AML-193 (cell line): ENCODE data around the gene LIN7A.

Experiments used
- DNase-seq, 2 experiments: peaks; one replicate each; lab custom pipeline; 2025; lab: John Stamatoyannopoulos, UW

LIN7A gene

DNA sequence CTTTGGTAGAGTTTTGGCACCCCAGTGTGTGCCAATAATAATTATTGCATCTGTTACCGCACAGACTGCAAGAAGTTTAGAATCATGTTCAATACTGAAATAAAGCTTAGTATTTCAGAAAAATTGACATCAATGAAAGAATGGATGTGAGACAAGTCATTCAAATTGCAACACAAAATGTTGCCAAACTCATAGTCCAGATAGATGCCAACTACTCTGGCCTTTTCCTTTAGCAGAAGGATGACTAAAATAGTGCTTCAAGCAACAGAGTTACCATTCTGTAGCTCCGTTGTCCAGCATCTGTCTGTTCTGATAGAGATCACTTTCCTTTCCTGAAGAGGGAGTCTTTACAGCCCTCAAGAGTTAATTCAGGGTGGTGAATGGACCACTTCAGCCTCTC, 77.5 kb downstream of the LIN7A start:
- peak in 1 of 2 experiments; percentile 5 for DNase-seq

DNA sequence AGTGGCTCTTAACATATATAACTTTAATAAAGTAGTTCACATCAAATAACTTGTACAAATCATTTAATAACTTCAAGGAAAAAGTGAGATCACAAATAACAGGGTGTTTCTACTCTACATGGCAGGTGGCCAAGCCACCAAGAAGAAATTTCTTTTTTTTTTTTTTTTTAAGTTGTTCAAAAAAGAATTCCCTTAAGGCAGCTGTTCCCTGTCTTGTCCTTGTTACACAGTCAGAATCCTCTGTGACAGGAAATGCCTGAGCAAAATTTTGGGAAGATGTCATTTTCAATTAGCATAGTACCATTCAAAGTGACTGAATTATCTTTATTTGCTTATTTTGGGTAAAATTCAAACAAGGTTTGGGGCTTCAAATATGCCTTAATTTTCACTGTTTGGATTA, 79.4 kb downstream of the LIN7A start:
- no peak for DNase-seq

DNA sequence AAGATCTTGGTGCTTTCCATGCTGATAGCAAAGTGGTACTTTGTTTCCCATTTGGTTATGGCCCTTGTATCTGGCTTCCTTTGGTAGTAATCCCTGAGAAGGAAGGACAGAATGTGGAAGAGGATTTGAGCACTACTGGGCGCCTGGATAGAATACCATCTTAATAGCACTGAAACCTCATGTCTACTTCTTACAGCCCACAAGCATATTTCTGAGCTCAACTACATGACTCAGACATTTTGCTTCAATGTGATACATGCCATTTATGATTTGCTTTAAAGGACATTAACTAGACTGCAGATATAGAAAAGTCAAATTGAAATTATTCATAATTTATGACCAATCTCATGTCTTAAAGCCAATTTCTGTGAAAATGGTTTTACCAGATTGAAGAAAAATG, 80.4 kb downstream of the LIN7A start:
- no peak for DNase-seq

DNA sequence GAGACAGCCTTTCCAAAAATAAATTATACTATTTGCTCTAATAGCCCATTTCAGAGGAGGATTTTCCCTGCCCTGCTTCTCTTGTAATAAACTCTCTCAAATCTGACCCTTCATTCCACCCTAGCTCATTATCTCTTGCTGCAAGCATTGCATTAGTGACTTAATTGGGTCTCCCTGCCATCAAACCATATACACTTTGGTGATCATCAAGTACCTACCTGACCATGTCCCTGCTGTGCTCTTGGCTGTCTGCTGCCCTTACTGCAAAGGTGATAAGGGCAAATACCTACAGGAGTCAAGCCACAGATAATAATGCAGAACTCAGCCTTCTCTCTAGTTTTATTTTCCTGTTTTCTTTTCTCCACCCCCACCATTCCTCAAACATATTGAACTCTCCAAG, 88.4 kb downstream of the LIN7A start:
- DNase-seq: no peak

DNA sequence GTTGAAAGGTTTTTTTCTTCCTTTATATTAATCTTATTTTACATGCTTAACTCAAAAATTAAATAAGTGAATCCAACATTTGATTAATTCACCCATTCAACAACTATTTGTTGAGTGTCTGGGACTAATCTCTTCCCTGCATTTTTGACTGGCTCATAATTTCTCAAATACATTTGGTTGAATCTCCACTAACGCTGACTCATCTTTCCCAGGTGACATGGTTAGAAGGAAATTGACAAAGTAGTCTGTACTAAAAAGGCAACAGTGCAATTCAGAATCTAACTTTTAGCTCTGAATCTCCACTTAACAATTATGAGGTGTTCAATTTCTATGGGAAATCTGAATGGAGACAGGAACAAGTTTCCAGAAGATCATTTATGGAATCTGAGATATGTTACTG, 88.9 kb downstream of the LIN7A start:
- DNase-seq: no peak

DNA sequence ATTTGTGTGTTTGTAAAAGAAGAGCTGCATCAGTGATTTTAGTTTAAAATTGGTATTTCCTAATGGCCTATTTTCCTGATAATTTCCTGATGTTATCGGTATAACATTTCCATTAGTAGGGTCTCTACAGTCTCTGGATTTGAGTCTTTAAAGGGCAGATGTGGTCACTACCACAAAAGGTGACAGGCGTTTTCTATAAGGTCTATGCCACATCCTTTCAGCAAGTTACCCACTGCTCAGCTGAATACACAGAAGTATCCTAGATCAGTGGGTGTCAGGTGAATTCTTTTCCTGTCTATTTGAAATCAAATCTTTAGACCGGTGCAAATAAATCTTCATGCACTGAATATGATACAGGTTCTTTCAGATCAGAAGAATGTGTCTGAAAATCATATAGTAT, 90.2 kb downstream of the LIN7A start:
- no peak for DNase-seq

DNA sequence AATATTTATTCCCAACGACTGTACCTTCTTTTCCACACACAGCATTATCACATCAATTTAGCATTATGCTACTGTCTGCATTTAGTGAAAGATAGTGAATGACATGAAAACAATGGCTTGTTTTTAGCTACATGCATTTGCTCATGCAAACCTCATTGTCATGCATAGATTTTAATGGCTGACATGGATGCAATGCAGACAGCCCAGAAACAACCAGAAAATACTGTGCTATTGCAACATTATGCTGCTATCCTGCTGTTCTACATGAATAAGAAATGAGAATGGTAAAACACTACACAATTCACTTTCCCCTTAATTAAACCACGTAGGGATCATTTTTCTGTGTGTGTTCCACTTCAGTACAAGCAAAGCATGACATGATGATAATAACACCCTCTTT, 90.8 kb downstream of the LIN7A start:
- DNase-seq: no peak

DNA sequence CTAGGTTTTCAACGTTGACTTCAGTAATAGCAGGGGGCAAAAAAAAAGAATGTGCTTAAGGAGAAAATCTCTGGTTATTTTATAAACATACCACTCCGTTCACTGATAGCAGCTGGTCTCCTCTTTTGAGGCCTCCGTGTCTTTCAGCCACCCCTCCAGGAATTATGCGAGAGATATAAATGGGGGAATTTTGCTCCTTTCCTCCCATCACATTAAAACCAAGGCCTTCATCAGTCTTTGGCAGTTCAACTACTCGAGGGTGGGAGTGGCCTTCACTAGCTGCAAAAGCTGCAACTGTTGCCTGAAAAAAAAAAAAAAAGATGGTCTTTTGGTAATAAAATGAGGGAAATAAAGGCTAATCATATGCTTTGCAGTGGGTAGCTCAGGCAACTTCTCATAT, 92.1 kb downstream of the LIN7A start:
- no peak for DNase-seq

DNA sequence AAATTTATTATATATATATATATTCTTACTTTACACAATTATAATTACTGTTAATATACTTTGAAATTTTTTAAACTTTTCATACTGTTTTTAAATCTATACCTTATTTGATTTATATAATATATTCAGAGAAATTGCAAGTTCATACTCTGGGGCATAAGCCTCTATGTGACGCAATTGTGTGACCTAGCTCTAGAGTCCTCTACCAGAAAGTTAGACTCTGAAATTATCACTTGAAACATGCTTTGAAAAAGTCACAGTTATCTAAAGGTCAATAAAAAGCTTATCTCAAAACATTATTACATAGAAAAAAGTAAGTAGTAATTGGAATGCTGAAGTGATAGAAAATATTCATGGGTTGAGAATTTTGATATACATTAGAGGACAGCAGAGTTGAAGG, 93.8 kb downstream of the LIN7A start:
- no peak for DNase-seq

DNA sequence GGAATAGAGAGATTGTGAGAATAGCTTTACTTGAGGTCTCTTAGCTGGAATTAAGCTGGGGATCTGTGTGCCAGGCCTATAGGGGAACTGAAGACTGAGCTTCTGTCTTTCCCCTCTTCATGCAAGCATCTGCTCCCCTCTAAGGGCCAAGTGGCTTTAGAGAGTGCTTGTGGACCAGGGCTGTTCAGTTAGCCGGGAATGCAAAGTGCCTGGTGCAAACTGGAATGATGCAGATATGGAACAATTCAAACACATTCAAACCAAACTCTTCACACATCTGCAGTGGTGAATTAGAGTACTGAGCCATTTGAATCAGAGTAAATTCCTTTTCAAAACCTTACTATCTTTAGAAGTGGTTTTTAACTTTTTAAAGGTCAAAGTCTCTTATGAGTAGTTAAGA, 99.0 kb downstream of the LIN7A start:
- no peak for DNase-seq

DNA sequence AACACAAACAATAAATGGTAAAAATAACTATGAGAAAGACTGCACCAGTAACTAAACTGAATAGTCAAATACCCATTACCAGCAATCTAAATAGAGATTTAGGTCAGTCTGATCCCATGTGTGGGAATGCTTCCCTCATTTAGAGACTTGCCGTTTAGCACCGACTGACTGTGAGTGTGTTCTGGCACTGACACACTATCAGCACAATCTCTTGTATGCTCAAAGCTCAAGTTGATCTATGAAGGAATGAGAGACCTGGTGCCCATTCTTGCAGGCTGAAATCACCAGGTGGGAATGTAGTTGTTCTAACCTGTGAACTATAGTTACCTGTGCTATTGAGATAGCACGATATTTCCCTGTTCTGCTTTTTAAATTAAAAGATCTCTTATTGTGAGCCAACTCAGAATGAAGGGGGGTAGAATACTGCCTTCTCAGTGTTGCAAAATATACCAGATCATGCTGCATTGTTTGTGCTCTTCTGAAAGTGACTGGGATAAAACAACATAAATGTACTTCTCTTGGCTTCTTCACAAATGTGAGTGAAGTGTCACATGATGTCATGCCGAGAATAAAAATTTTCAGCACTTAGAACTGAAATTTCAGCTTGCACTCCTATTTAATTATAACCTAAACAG, 99.6 kb downstream of the LIN7A start:
- no peak for DNase-seq

DNA sequence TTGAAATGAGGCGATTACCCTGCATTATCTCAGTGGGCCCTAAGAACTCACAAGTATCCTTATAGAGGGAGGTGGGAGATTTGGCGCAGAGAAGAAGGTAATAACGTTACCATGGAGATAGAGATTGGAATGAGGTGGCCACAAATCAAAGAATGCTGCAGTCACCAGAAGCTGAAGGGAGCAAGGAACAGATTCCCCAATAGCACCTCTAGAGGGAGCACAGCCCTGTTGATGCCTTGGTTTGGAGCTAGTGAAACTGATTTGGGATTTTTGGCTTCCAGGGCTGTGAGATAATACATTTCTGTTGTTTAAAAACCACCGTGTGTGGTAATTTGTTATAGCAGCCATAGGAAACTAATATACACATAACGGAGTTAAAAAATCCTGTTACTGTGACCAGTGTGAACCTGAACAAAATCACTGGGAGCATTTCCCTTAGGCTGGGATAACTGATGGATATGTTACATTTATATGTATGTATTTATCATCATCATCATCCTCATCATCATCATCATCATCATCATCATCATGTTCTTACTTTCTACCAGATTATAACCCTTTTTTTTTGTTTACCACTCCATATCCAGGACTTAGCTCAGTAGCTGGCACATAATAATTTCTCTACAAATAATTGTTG, 100.3 kb downstream of the LIN7A start:
- peak; percentile 36 to 41 for DNase-seq

DNA sequence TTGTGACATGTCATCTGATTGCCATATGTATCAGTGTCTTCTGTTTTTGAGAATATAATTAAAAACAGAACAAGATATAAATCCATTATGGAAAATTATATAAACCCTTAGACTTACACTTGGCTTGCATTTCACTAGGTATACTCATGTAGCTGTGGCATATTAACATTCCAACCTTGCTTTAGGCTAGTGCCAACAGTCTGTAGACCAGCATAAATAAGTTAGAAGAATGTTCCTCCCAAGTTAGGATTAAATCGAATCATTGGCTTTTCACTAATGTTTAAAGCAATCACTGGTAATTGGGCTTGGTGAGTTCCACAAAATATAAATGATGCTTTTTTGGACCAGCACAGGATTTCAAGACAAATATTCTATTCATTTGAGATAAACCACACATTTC, 103.0 kb downstream of the LIN7A start:
- no peak for DNase-seq

DNA sequence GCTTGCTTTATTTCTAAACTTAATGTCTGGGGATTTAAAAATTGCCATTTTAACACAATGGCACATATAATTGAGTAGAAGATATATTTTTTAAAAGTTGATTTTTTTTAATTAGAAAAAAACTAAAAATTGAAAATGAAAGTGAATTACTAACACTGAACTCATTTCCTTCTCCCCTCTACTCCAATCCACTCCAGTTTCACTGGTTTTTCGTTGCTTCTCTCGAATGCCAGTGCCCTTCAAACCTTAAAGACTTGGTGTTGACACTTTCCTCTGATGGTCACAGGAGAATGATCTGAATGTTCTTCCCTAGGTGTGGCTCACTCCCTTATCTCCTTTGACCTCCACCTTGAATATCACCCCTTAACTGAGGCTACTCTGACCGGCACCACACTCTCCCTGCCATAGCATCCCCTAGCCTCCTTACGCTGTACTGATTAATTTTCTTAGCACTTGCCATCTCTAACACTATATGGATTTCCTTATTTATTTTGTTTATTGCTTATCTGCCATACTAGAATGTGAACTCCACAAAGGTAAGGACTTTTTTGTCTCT, 107.1 kb downstream of the LIN7A start:
- DNase-seq: no peak

DNA sequence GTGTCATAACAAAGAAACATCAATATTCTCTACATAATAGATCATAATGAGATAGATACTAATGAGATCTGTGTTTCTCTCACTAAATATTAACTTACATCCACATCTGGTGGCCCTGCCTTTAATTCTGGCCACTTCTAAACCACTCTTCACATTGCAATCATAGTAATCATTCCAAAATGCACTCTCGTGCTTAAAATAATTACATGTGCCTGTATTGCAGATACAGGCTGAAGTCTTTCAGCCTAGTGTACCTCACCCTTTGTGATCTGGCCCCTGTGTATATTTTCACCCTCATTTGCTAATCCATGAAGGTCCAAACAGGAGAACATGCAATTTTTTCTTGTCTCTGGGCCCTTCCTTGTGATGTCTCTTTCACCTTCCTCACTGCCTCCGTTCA, 108.0 kb downstream of the LIN7A start:
- DNase-seq: no peak

DNA sequence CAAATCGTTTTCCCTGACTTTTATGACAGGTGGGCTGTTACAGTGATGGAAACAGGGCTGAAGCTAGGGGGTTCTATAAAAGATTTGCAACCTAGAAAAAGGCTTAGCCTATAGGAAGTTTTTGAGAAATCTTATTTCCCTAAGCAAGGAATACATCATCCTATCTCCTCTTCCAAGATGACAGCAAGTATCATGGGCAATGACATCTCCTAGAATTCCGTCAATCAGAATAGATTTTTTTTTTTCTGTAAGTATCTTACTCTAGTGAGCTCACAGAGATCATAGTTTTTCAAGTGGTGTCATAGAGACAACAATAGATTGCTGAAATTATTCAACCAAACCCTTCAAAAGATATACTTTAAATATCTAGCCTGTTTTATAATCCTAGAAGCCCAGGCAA, 112.2 kb downstream of the LIN7A start:
- no peak for DNase-seq

DNA sequence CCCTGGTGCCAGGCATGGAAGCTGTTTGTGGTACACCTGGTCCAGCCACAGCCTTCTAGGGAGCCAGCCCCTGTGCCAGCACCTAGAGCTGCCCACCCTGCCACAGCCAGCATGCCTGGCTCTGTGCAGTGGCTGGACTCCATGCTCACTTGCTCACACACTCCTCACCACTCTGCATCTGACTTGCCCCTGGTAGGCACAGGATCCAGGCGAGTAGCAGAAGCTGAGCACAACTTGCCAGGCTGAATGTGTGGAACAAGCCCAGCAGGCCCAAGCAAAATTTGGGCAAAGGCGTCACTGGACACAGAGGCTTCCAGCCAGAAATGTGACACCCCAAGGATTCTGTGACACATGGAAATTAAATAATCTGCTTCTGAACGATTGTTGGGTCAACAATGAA, 114.3 kb downstream of the LIN7A start:
- no peak for DNase-seq

DNA sequence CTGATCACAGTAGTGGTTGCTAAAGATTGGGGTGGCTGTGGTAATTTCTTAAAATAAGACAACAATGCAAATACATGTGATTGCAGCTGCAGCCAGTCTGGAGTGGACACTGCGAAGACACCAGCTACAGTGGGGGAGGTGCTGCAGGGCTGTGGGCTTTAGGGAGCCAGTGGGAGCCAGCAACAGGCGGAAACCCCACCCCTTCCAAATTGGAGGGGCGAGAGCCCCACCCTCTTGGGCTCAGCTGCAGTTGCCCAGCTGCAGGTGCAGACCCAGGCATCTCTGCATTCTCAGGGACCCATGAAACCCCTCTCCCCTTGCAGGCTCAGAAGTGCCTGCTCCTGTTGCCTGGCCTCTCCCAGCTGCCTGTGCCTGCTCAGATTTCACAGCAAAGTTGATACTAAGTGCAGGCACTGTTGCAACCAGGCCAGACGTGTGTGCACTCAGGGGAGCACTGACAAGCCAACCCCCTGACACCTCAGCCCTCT, 116.2 kb downstream of the LIN7A start:
- DNase-seq: no peak

DNA sequence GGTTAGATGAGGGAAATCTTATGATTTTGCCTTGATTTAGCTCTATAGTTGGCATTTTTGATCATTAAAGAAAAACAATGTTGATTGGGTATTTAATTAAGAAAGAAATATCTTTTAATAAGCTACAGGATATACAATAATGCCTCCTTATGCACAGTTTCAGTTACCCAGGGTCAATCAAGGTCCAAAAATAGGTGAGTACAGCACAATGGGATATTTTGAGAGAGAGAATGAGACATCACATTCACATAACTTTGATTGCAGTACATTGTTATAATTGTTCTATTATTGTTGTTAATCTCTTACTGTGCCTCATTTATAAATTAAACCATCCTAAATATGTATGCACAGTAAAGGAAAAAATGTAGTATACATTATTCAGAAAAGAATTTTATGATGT, 118.9 kb downstream of the LIN7A start:
- DNase-seq: no peak

DNA sequence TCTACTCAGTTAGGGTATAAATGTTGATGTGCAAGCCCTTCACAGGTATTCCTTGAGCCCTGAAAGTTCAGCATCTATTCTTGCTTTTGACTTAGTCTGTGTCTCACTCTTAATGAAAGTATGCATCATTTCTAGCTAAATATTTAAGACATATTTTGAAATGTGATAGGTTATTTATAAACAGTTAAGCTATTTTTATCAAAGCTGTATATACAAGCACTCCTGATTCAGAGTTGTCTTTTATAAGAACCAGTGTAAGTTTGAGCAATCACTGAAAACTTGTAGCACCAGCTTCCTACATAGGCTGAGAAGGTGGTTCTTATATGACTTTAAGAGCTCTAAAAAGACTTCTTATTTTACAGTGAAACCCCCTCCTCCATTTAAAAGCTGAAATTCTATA, 122.4 kb downstream of the LIN7A start:
- no peak for DNase-seq

DNA sequence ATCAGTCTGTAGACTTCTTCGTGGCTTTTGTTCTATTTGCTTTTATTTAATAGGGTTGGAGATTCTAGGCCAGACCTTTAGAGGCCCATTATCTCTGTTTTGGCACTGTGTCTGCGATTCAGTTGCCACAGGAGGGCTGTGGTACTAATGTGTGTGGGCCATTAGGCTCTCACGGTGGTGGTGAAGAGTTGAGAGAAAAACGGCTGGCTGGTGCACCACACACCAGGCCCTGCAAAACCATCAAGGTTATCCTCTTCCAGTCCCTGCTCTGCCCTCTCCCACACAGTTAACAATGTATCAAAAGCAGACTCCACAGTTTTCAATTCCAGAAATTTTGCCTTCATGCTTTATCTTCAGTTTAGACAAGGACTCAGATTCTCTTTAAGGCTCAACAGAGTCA, 123.3 kb downstream of the LIN7A start:
- no peak for DNase-seq

DNA sequence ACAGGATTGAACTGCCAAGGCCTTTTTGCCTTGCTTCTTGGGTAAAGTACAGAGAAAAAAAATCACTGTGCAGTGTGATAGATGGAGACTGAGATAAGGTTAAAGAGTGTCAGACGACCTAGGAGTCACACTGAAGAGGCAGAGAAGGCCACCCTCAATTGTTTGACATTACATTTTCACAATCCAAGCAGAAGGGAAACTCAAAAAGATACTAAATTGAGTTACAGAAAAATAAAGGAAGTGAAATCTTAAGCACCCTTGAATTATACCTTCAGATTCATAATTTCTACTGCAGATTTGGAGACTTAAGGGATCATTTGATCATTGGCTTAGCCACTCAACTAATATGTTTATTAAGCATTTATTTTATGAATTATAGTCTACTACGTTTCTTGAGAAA, 123.9 kb downstream of the LIN7A start:
- DNase-seq: no peak

DNA sequence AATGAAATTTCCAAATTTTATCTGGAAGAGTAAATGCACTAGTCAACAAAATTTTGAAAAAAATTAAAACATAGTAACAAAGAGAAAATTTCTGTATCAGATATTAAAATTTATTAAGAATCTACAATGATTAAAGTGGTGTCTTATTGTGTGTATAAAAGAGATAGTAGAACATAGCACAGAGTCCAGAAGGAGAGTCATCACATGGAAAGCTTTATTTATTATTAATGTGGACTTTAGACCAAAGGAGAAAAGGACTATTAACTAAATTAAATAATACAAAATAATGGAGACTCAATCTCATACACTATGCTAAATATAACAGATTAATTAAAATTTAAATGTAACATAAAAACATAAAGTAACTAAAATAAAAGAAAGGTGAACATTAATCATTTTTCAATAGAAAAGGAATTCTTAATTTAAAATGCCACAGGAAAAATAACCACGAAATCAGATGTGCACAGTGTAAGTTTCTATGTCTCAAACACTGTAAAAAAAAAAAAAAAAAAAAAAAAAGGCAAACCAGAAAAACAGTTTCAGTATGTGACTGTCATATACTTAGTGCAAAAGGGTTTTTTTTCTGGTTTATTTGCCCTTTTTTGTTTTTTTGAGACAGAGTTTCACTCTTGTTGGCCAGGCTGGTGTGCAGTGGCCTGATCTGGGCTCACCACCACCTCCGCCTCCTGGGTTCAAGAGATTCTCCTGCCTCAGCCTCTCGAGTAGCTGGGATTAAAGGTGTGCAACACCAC, 125.6 kb downstream of the LIN7A start:
- DNase-seq: no peak
